A673 (cell line): ENCODE data around the gene L2HGDH.
"Not testable (repeated sequence)": the region's sequence is repeated elsewhere in the genome, so short reads cannot be mapped to it uniquely, and the experiment has no call there.

Experiments
- EZH2 ChIP-seq: fragments of 200-600 bp; sonication (generic); IDR thresholded peaks from 2 replicates; pipeline ENCODE4 v1.6.1; 2017; ENCODE audit warnings: borderline replicate concordance, low read depth, mild to moderate bottlenecking, mixed read lengths, antibody characterized with exemption, low read length; ENCODE audit not compliant: poor library complexity, severe bottlenecking
- TF ChIP-seq, protein P1 (sequence below): fragments of 300-800, 200-600 bp; sonication (generic); conservative IDR thresholded peaks from 2 replicates; pipeline ENCODE4 v1.5.1; 2017; ENCODE audit warnings: low read depth, mild to moderate bottlenecking, antibody characterized with exemption, low read length, moderate library complexity, mixed read lengths

DNA sequence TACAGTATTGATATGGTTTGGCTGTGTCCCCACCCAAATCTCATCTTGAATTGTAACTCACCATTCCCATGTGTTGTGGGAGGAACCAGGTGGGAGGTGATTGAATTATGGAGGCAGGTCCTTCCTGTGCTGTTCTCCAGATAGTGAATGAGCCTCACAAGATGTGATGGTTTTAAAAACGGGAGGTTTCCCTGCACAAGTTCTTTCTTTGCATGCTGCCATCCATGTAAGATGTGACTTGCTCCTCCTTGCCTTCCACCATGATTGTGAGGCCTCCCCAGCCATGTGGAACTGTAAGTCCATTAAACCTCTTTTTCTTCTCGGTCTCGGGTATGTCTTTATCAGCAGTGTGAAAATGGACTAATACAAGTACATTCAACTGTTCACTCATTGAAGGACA lies 2.1 kb upstream of the L2HGDH start:
- TF ChIP-seq, protein P1, sequence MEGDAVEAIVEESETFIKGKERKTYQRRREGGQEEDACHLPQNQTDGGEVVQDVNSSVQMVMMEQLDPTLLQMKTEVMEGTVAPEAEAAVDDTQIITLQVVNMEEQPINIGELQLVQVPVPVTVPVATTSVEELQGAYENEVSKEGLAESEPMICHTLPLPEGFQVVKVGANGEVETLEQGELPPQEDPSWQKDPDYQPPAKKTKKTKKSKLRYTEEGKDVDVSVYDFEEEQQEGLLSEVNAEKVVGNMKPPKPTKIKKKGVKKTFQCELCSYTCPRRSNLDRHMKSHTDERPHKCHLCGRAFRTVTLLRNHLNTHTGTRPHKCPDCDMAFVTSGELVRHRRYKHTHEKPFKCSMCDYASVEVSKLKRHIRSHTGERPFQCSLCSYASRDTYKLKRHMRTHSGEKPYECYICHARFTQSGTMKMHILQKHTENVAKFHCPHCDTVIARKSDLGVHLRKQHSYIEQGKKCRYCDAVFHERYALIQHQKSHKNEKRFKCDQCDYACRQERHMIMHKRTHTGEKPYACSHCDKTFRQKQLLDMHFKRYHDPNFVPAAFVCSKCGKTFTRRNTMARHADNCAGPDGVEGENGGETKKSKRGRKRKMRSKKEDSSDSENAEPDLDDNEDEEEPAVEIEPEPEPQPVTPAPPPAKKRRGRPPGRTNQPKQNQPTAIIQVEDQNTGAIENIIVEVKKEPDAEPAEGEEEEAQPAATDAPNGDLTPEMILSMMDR, result not testable (repeated sequence)
- TF ChIP-seq EZH2, result not testable (repeated sequence)
